K562 (cell line): ENCODE measurements around the gene SORCS2. TPM values are rescaled to one million over a fixed set of nuclear protein-coding genes. Genes with fewer than 3 reads are reported as not detected.

Source experiments
- ATAC-seq: fragments of 200-7000 bp; cut with Tn5 transposase; 3 replicates; pipeline ENCODE4 v1.9.1; 2020; ENCODE audit warnings: moderate library complexity
- BruUV-seq: library from RNA; stranded (reverse); fragments of 400-500 nt; replicated peaks from 2 replicates; lab custom pipeline; 2021; lab: Mats Ljungman, UMichigan
- CTCF ChIA-PET: fragments of 300-600 bp; formaldehyde crosslinking; extraction: SDS; loops from one replicate; lab custom pipeline; 2021; ENCODE audit warnings: low intra/inter-chr PET ratio; lab: Yijun Ruan, JAX
- POLR2A ChIA-PET: fragments of 300-600, 350-650 bp; sonication (Branson Sonifier 250); formaldehyde crosslinking; extraction: SDS; loops from one replicate; lab custom pipeline; 2021; ENCODE audit warnings: antibody characterized with exemption, inconsistent platforms; lab: Yijun Ruan, JAX
- DNase-seq, 4 experiments: peaks; one replicate each; pipeline versions ENCODE4 v3.0.0 to v3.0.0-alpha.2; 2011 to 2018; ENCODE audit warnings: low spot score in 3 of 4, mixed read lengths in 3 of 4; ENCODE audit errors: extremely low read depth in 1 of 4
- FAIRE-seq: peaks from 2 replicates; lab custom pipeline; 2011; peaks lifted over from hg19 to GRCh38; lab: Jason Lieb, UNC
- H2AFZ ChIP-seq: 2 replicates; pipeline ENCODE4 v1.6.0; 2011; ENCODE audit warnings: low read depth, low read length, control low read depth, inconsistent platforms
- H3K27ac ChIP-seq: fragments of 200-600 bp; 3 replicates; pipeline ENCODE4 v1.8.0; 2011; ENCODE audit warnings: low read depth, mild to moderate bottlenecking, control low read depth, inconsistent platforms, low read length, moderate library complexity, mixed read lengths; ENCODE audit errors: extremely low read depth
- H3K27me3 ChIP-seq, 2 experiments: fragments of 300-600 bp in 1 of 2; 2 replicates in 1 of 2; 3 replicates in 1 of 2; pipeline versions ENCODE4 v1.6.0 to v1.8.0; 2011; ENCODE audit warnings: inconsistent platforms in 2 of 2, low read length in 2 of 2, mild to moderate bottlenecking in 1 of 2, mixed read lengths in 1 of 2, moderate library complexity in 1 of 2; ENCODE audit not compliant: control insufficient read depth in 2 of 2, insufficient read depth in 2 of 2
- H3K36me3 ChIP-seq: fragments of 300-600 bp; 3 replicates; pipeline ENCODE4 v1.8.0; 2011; ENCODE audit warnings: mild to moderate bottlenecking, low read length, inconsistent platforms; ENCODE audit not compliant: control insufficient read depth, insufficient read depth
- H3K4me1 ChIP-seq, 2 experiments: fragments of 200-600 bp in 1 of 2; replicated peaks in 1 of 2; 2 replicates in 1 of 2; 3 replicates in 1 of 2; pipeline versions ENCODE4 v1.5.1 to v1.8.0; 2011; ENCODE audit warnings: inconsistent platforms in 2 of 2, low read length in 2 of 2, mild to moderate bottlenecking in 1 of 2, mixed read lengths in 1 of 2, moderate library complexity in 1 of 2; ENCODE audit not compliant: control insufficient read depth in 2 of 2, insufficient read depth in 2 of 2
- H3K4me2 ChIP-seq: 2 replicates; pipeline ENCODE4 v1.6.1; 2011; ENCODE audit warnings: low read length, control low read depth, inconsistent platforms, mixed read lengths; ENCODE audit not compliant: insufficient read depth
- H3K4me3 ChIP-seq: fragments of 200-600 bp; sonication (generic), shearing (Covaris generic); 2 replicates; pipeline ENCODE4 v1.5.1; 2016; ENCODE audit warnings: control low read depth, inconsistent platforms
- H3K79me2 ChIP-seq: fragments of 200-600 bp; 3 replicates; pipeline ENCODE4 v1.8.0; 2011; ENCODE audit warnings: low read length, inconsistent platforms; ENCODE audit not compliant: control insufficient read depth, insufficient read depth
- H3K9ac ChIP-seq, 2 experiments: 2 replicates each; pipeline versions ENCODE4 v1.6.0 to v1.6.1; 2011; ENCODE audit warnings: low read depth in 2 of 2, low read length in 2 of 2, control low read depth in 1 of 2, inconsistent platforms in 1 of 2, mild to moderate bottlenecking in 1 of 2, mixed read lengths in 1 of 2; ENCODE audit not compliant: insufficient read depth in 1 of 2
- H3K9me1 ChIP-seq: one replicate; pipeline ENCODE4 v1.6.0; 2011; ENCODE audit warnings: inconsistent platforms, mild to moderate bottlenecking, low read length, moderate library complexity; ENCODE audit not compliant: control insufficient read depth, insufficient read depth
- H3K9me3 ChIP-seq: replicated peaks from 2 replicates; pipeline ENCODE4 v1.5.1; 2011; ENCODE audit warnings: low read depth, low read length, inconsistent platforms; ENCODE audit not compliant: control insufficient read depth, insufficient read depth
- H4K20me1 ChIP-seq: replicated peaks from 2 replicates; pipeline ENCODE4 v1.6.1; 2011; ENCODE audit warnings: low read length, inconsistent platforms, mixed read lengths; ENCODE audit not compliant: control insufficient read depth, insufficient read depth
- ATF4 ChIP-seq: fragments of 450-650 bp; formaldehyde crosslinking; IDR thresholded peaks from 2 replicates; pipeline ENCODE4 v1.4.0; 2022; ENCODE audit warnings: mild to moderate bottlenecking, moderate library complexity
- DACH1 ChIP-seq: fragments of 450-650 bp; IDR thresholded peaks from 2 replicates; pipeline ENCODE4 v1.6.1; 2018; ENCODE audit not compliant: partially characterized antibody
- E2F1 ChIP-seq: sonication (generic); formaldehyde crosslinking; IDR thresholded peaks from 2 replicates; pipeline ENCODE4 v1.8.1; 2023; ENCODE audit warnings: mild to moderate bottlenecking, missing genetic modification reagents, moderate library complexity
- FOXA3 ChIP-seq, 2 experiments: fragments of 450-650 bp in 1 of 2; sonication (generic) in 1 of 2; formaldehyde crosslinking; IDR thresholded peaks in 1 of 2; conservative IDR thresholded peaks in 1 of 2; 2 replicates each; pipeline versions ENCODE4 v1.4.0 to v1.8.0; 2020 to 2022; ENCODE audit warnings: mild to moderate bottlenecking in 2 of 2, missing genetic modification reagents in 1 of 2
- RBM34 ChIP-seq: fragments of 200-400 bp; formaldehyde crosslinking; IDR thresholded peaks from 2 replicates; pipeline ENCODE4 v1.6.1; 2018; ENCODE audit warnings: low read length, borderline replicate concordance; ENCODE audit not compliant: insufficient read depth
- TAL1 ChIP-seq: fragments of 450-650 bp; IDR thresholded peaks from 2 replicates; pipeline ENCODE4 v1.6.1; 2016; ENCODE audit warnings: mild to moderate bottlenecking
- THAP12 ChIP-seq: fragments of 250-450 bp; sonication (Bioruptor Pico); IDR thresholded peaks from 2 replicates; pipeline ENCODE4 v1.9.0; 2021; ENCODE audit warnings: mild to moderate bottlenecking, inconsistent platforms
- THRB ChIP-seq: fragments of 450-650 bp; formaldehyde crosslinking; conservative IDR thresholded peaks from 2 replicates; pipeline ENCODE4 v1.4.0; 2022; ENCODE audit warnings: mild to moderate bottlenecking, missing genetic modification characterization
- ZFX ChIP-seq: sonication (generic); formaldehyde crosslinking; IDR thresholded peaks from 2 replicates; pipeline ENCODE4 v1.8.0; 2022; ENCODE audit warnings: mild to moderate bottlenecking, missing genetic modification reagents, moderate library complexity
- ZKSCAN3 ChIP-seq: fragments of 250-450 bp; sonication (Bioruptor Pico); IDR thresholded peaks from 2 replicates; pipeline ENCODE4 v1.4.0; 2020
- ZNF668 ChIP-seq: fragments of 250-450 bp; sonication (Bioruptor Pico); IDR thresholded peaks from 2 replicates; pipeline ENCODE4 v1.8.0; 2022; ENCODE audit warnings: mild to moderate bottlenecking, inconsistent platforms
- WGBS: fragments of 100-300 bp; shearing (Covaris generic); methylation state at CpG from one replicate; pipeline ENCODE4 v1.1.6; 2016; ENCODE audit warnings: low coverage, mixed read lengths; ENCODE audit not compliant: insufficient coverage; ENCODE audit errors: missing lambda C conversion rate; 5-methylcytosine and 5-hydroxymethylcytosine counted together
- in situ Hi-C: fragments of 300-500 bp; cut with MboI; formaldehyde crosslinking; loops from 4 replicates; pipeline ENCODE4 v1.15.0; 2018; ENCODE audit warnings: inconsistent platforms, mixed read lengths
- intact Hi-C: fragments of 100-400 bp; cut with micrococcal nuclease; formaldehyde crosslinking; loops from 2 replicates; pipeline ENCODE4 v1.14.2; 2022
- polyA plus RNA-seq, 8 experiments: library from polyadenylated mRNA; depleted of rRNA in 4 of 8; stranded (reverse) in 5 of 8; unstranded in 3 of 8; fragments of >200 nt; fragmentation: Nextera tagmentation in 2 of 8; fragmentation: Illumina TruSeq in 1 of 8; extraction: Ambion mirVana in 2 of 8; extraction: Trizol in 1 of 8; gene quantifications; 2 replicates each; pipeline versions ENCODE4 v1.2.1 to v1.2.3, GENCODE V29; 2011 to 2014; ENCODE audit warnings: inconsistent platforms in 1 of 8, missing spikeins in 1 of 8
- total RNA-seq, 7 experiments: library from RNA; depleted of rRNA in 6 of 7; stranded (reverse); fragments of >200 nt in 6 of 7; fragmentation: Illumina TruSeq in 2 of 7; extraction: Trizol in 2 of 7; gene quantifications; 2 replicates each; pipeline versions ENCODE4 v1.2.1 to v1.2.3, GENCODE V29; 2011 to 2021; ENCODE audit warnings: low replicate concordance in 1 of 7

The SORCS2 gene
- total and polyA plus RNA-seq, 9 of the 15 experiments (the other 6 are each of a cell fraction or from before 2014, with no cell fraction given), result not detected

GRCh38 chr4:7486101-7486500 is 293.8 kb downstream of the SORCS2 start (continued):
- TF ChIP-seq ATF4 (CRISPR knock-in tag) (no peak), ZKSCAN3 (CRISPR knock-in tag) (no peak), THAP12 (no peak)

GRCh38 chr4:7487502-7487901 is 295.2 kb downstream of the SORCS2 start:
- intact Hi-C loops (no loop called here), in situ Hi-C loops (no loop called here)
- Histone ChIP-seq H3K36me3 (no peaks in the 10 kb centered on the region), H3K9ac (no peak overlapping the region), H3K9me1 (no peaks in the 10 kb centered on the region), H3K4me2 (no peak overlapping the region), H3K9me3 (no peaks in the 10 kb centered on the region), H3K4me1 (no peaks in the 10 kb centered on the region), H3K4me3 (no peak overlapping the region), H3K27me3 (peaks cover 16 to 74% of the 10 kb centered on the region in 2 experiments; a peak in 3 of 5 replicates), H3K27ac (no peak overlapping the region), H4K20me1 (0 out of 2 replicates have a peak, but pooled peaks cover 6% of the 10 kb centered on the region), H2AFZ (no peak overlapping the region), H3K79me2 (no peaks in the 10 kb centered on the region)
- ChIA-PET CTCF (no interaction called here), POLR2A (no interaction called here)
- BruUV-seq, result no TSS peak
- WGBS, result 1% methylated on average over 10 of the region's 10 CpGs
- no peak for DNase-seq
- no peak for FAIRE-seq
- ATAC-seq, result no peak
- no peak for TF ChIP-seq TAL1
- no peak for TF ChIP-seq ZFX (CRISPR knock-in tag)
- TF ChIP-seq THRB, result no peak
- no peak for TF ChIP-seq E2F1
- TF ChIP-seq DACH1, result no peak
- no peak for TF ChIP-seq FOXA3 (CRISPR knock-in tag; conservative IDR thresholded peaks at IDR 0.05 in 1 of 2, IDR thresholded peaks at IDR 0.05 in 1 of 2)
- no peak for TF ChIP-seq ZNF668 (CRISPR knock-in tag)
- TF ChIP-seq RBM34, result no peak
